NCI-H2029 (cell line): ENCODE data around the gene FOXP1.

Experiments used
- DNase-seq: peaks from one replicate; lab custom pipeline; 2025; lab: John Stamatoyannopoulos, UW

Gene FOXP1

GRCh38 chr3:71208211-71209095 lies 375.1 kb downstream of the FOXP1 start:
- peak; percentile 76 for DNase-seq

- DNase-seq = no peak
Measured at GRCh38 chr3:71207632-71208031, 375.9 kb downstream of the FOXP1 start.

GRCh38 chr3:71206305-71207165 lies 377.0 kb downstream of the FOXP1 start:
- no peak for DNase-seq

GRCh38 chr3:71203727-71204488 lies 379.6 kb downstream of the FOXP1 start:
- DNase-seq = no peak

- DNase-seq = no peak
Measured at GRCh38 chr3:71202848-71203533, 380.5 kb downstream of the FOXP1 start.

- no peak for DNase-seq
Measured at GRCh38 chr3:71201939-71202338, 381.6 kb downstream of the FOXP1 start.

- DNase-seq = no peak
Measured at GRCh38 chr3:71197841-71198565, 385.5 kb downstream of the FOXP1 start.

- DNase-seq = no peak
Measured at GRCh38 chr3:71195492-71195891, 388.0 kb downstream of the FOXP1 start.

- DNase-seq = no peak
Measured at GRCh38 chr3:71194785-71195184, 388.7 kb downstream of the FOXP1 start.

GRCh38 chr3:71191031-71191482 lies 392.5 kb downstream of the FOXP1 start:
- DNase-seq = no peak

GRCh38 chr3:71189480-71189879 lies 394.0 kb downstream of the FOXP1 start:
- no peak for DNase-seq

- DNase-seq = no peak
Measured at GRCh38 chr3:71187715-71188114, 395.8 kb downstream of the FOXP1 start.

- DNase-seq = no peak
Measured at GRCh38 chr3:71186801-71187200, 396.7 kb downstream of the FOXP1 start.

GRCh38 chr3:71185733-71186455 lies 397.6 kb downstream of the FOXP1 start:
- no peak for DNase-seq

GRCh38 chr3:71184252-71184651 lies 399.3 kb downstream of the FOXP1 start:
- no peak for DNase-seq

- DNase-seq = no peak
Measured at GRCh38 chr3:71183549-71183948, 400.0 kb downstream of the FOXP1 start.

GRCh38 chr3:71180524-71180923 lies 403.0 kb downstream of the FOXP1 start:
- no peak for DNase-seq

- DNase-seq = no peak
Measured at GRCh38 chr3:71177375-71177774, 406.2 kb downstream of the FOXP1 start.

GRCh38 chr3:71176366-71176765 lies 407.2 kb downstream of the FOXP1 start:
- DNase-seq = no peak

GRCh38 chr3:71175691-71176365 lies 407.7 kb downstream of the FOXP1 start:
- DNase-seq = no peak
